HCT116 (cell line): ENCODE results near the gene KCNMB2. TPM values are rescaled to one million over a fixed set of nuclear protein-coding genes. Genes with fewer than 3 reads are reported as not detected.

Experiments
- ATAC-seq: fragments of 200-7000 bp; cut with Tn5 transposase; 2 replicates; pipeline ENCODE4 v1.9.1; 2020; ENCODE audit warnings: mild to moderate bottlenecking, moderate library complexity
- BruUV-seq: library from RNA; stranded (reverse); fragments of 400-500 nt; replicated peaks from 2 replicates; lab custom pipeline; 2021; lab: Mats Ljungman, UMichigan
- CTCF ChIA-PET: fragments of 300-600 bp; sonication (Branson Sonifier 250); formaldehyde crosslinking; loops from one replicate; lab custom pipeline; 2021; ENCODE audit warnings: antibody characterized with exemption; lab: Charles Lee
- POLR2A ChIA-PET: fragments of 300-600, 350-600 bp; sonication (Branson Sonifier 250); formaldehyde crosslinking; loops from one replicate; lab custom pipeline; 2021; ENCODE audit warnings: antibody characterized with exemption; lab: Charles Lee
- RAD21 ChIA-PET, 2 experiments: fragments of 300-600 bp; sonication (Branson Sonifier 250); formaldehyde crosslinking; loops; one replicate each; lab custom pipeline; 2023; ENCODE audit warnings: low total read pairs in 2 of 2; ENCODE audit not compliant: uncharacterized antibody in 2 of 2, unreplicated experiment in 2 of 2, low non-redundant PET in 1 of 2; lab: Charles Lee
- DNase-seq: peaks from one replicate; pipeline ENCODE4 v3.0.0-alpha.2; 2010; ENCODE audit warnings: low read depth, low spot score
- H2AFZ ChIP-seq: fragments of 200-600 bp; shearing (Covaris generic), sonication (generic); 2 replicates; pipeline ENCODE4 v1.6.1; 2017; ENCODE audit warnings: low read depth, mixed run types, mixed read lengths, antibody characterized with exemption, low read length; ENCODE audit not compliant: poor library complexity, severe bottlenecking
- H3K27ac ChIP-seq: 2 replicates; pipeline ENCODE4 v1.5.1; 2012; ENCODE audit warnings: low read depth, low read length
- H3K27me3 ChIP-seq: fragments of 200-600 bp; sonication (generic); 2 replicates; pipeline ENCODE4 v1.6.1; 2016; ENCODE audit warnings: mixed run types, low read length, mixed read lengths; ENCODE audit not compliant: insufficient read depth
- H3K36me3 ChIP-seq, 2 experiments: fragments of 200-500 bp in 1 of 2; fragments of 200-600 bp in 1 of 2; sonication (Bioruptor generic) in 1 of 2; sonication (generic) in 1 of 2; 2 replicates each; pipeline versions ENCODE4 v1.5.1 to v1.6.1; 2014 to 2016; ENCODE audit warnings: low read length in 2 of 2, inconsistent platforms in 1 of 2, mixed read lengths in 1 of 2, mixed run types in 1 of 2; ENCODE audit not compliant: insufficient read depth in 2 of 2, control insufficient read depth in 1 of 2
- H3K4me1 ChIP-seq, 2 experiments: fragments of 200-600 bp in 1 of 2; sonication (generic) in 1 of 2; 2 replicates each; pipeline versions ENCODE4 v1.5.1 to v1.6.1; 2012 to 2017; ENCODE audit warnings: low read length in 2 of 2, inconsistent platforms in 1 of 2, mild to moderate bottlenecking in 1 of 2, mixed read lengths in 1 of 2, mixed run types in 1 of 2, moderate library complexity in 1 of 2; ENCODE audit not compliant: insufficient read depth in 2 of 2, control insufficient read depth in 1 of 2
- H3K4me2 ChIP-seq: fragments of 200-600 bp; sonication (generic); 2 replicates; pipeline ENCODE4 v1.6.1; 2017; ENCODE audit warnings: mixed run types, low read length, mixed read lengths
- H3K4me3 ChIP-seq, 2 experiments: fragments of 200-600 bp in 1 of 2; sonication (generic) in 1 of 2; replicated peaks in 1 of 2; 2 replicates each; pipeline ENCODE4 v1.5.1; 2011 to 2016; ENCODE audit warnings: low read length in 2 of 2, control low read depth in 1 of 2, low read depth in 1 of 2, mild to moderate bottlenecking in 1 of 2, mixed read lengths in 1 of 2, mixed run types in 1 of 2
- H3K79me2 ChIP-seq: fragments of 200-600 bp; sonication (generic); 2 replicates; pipeline ENCODE4 v1.6.1; 2017; ENCODE audit warnings: mild to moderate bottlenecking, mixed run types, low read length, moderate library complexity, mixed read lengths; ENCODE audit not compliant: insufficient read depth
- H3K9ac ChIP-seq: fragments of 200-600 bp; sonication (generic); 2 replicates; pipeline ENCODE4 v1.6.1; 2016; ENCODE audit warnings: low read length, mixed read lengths
- H3K9me2 ChIP-seq: fragments of 200-600 bp; sonication (generic), shearing (Covaris generic); 2 replicates; pipeline ENCODE4 v1.6.1; 2017; ENCODE audit warnings: mixed run types, mild to moderate bottlenecking, moderate library complexity; ENCODE audit not compliant: insufficient read depth
- H3K9me3 ChIP-seq, 2 experiments: fragments of 200-500 bp in 1 of 2; fragments of 200-600 bp in 1 of 2; sonication (Bioruptor generic) in 1 of 2; sonication (generic) in 1 of 2; 2 replicates each; pipeline ENCODE4 v1.6.1; 2014 to 2017; ENCODE audit warnings: low read length in 2 of 2, mixed read lengths in 2 of 2, inconsistent platforms in 1 of 2, low read depth in 1 of 2, mild to moderate bottlenecking in 1 of 2, mixed run types in 1 of 2, moderate library complexity in 1 of 2; ENCODE audit not compliant: control insufficient read depth in 1 of 2, insufficient read depth in 1 of 2
- H4K20me1 ChIP-seq: fragments of 200-600 bp; sonication (generic), shearing (Covaris generic); 2 replicates; pipeline ENCODE4 v1.6.1; 2017; ENCODE audit warnings: mixed run types, mild to moderate bottlenecking, moderate library complexity; ENCODE audit not compliant: insufficient read depth
- ATF3 ChIP-seq: IDR thresholded peaks from 2 replicates; pipeline ENCODE4 v1.6.1; 2012
- CBX3 ChIP-seq: IDR thresholded peaks from 2 replicates; pipeline ENCODE4 v1.6.1; 2012; ENCODE audit warnings: low read depth
- CEBPB ChIP-seq: IDR thresholded peaks from 2 replicates; pipeline ENCODE4 v1.6.1; 2012; ENCODE audit warnings: low read depth
- EGR1 ChIP-seq: IDR thresholded peaks from 2 replicates; pipeline ENCODE4 v1.6.1; 2012; ENCODE audit warnings: low read depth
- ELF1 ChIP-seq: IDR thresholded peaks from 2 replicates; pipeline ENCODE4 v1.6.1; 2012; ENCODE audit warnings: low read depth, borderline replicate concordance
- EZH2 ChIP-seq: fragments of 200-600 bp; sonication (generic); IDR thresholded peaks from 2 replicates; pipeline ENCODE4 v1.6.1; 2017; ENCODE audit warnings: antibody characterized with exemption, mixed run types
- EZH2phosphoT487 ChIP-seq: fragments of 200-600 bp; IDR thresholded peaks from 2 replicates; pipeline ENCODE4 v1.6.1; 2018; ENCODE audit warnings: antibody characterized with exemption, borderline replicate concordance
- MAX ChIP-seq: IDR thresholded peaks from 2 replicates; pipeline ENCODE4 v1.6.1; 2012
- POLR2A ChIP-seq: IDR thresholded peaks from 2 replicates; pipeline ENCODE4 v1.7.0; 2011; ENCODE audit warnings: borderline replicate concordance; ENCODE audit not compliant: insufficient read depth, insufficient read length; ENCODE audit errors: extremely low read depth
- POLR2AphosphoS5 ChIP-seq: IDR thresholded peaks from 2 replicates; pipeline ENCODE4 v1.6.1; 2011; ENCODE audit warnings: mild to moderate bottlenecking, low read depth, low read length, moderate library complexity
- RAD21 ChIP-seq: IDR thresholded peaks from 2 replicates; pipeline ENCODE4 v1.6.1; 2012; ENCODE audit warnings: low read depth, mild to moderate bottlenecking
- SP1 ChIP-seq: IDR thresholded peaks from 2 replicates; pipeline ENCODE4 v1.6.1; 2012; ENCODE audit warnings: low read depth
- SRF ChIP-seq: IDR thresholded peaks from 2 replicates; pipeline ENCODE4 v1.6.1; 2012; ENCODE audit warnings: low read depth
- TCF7L2 ChIP-seq: IDR thresholded peaks from 2 replicates; pipeline ENCODE4 v1.7.0; 2011; ENCODE audit warnings: borderline replicate concordance, inconsistent platforms; ENCODE audit not compliant: insufficient read depth, insufficient read length; ENCODE audit errors: extremely low read depth
- ZBTB33 ChIP-seq: IDR thresholded peaks from 2 replicates; pipeline ENCODE4 v1.6.1; 2011; ENCODE audit warnings: mild to moderate bottlenecking, low read length, moderate library complexity; ENCODE audit not compliant: insufficient replicate concordance; ENCODE audit errors: extremely low read depth
- ZFX ChIP-seq: fragments of 450-650 bp; IDR thresholded peaks from 2 replicates; pipeline ENCODE4 v1.6.1; 2017
- ZNF274 ChIP-seq: fragments of 200-500 bp; sonication (Bioruptor generic); IDR thresholded peaks from 2 replicates; pipeline ENCODE4 v1.6.1; 2014; ENCODE audit warnings: mild to moderate bottlenecking, low read depth, low read length, inconsistent platforms
- intact Hi-C: fragments of 100-400 bp; cut with micrococcal nuclease; formaldehyde crosslinking; loops from 2 replicates; pipeline ENCODE4 v1.10.0; 2022
- total RNA-seq: library from RNA; stranded (reverse); gene quantifications from one replicate; pipeline ENCODE4 v1.2.1, GENCODE V29; 2021; ENCODE audit not compliant: unreplicated experiment
- TF ChIP-seq, protein P1 (sequence below): IDR thresholded peaks from 2 replicates; pipeline ENCODE4 v1.6.1; 2012; ENCODE audit warnings: low read depth

KCNMB2 gene
- total RNA-seq, 1 experiment from 2014 or later = not detected

DNA sequence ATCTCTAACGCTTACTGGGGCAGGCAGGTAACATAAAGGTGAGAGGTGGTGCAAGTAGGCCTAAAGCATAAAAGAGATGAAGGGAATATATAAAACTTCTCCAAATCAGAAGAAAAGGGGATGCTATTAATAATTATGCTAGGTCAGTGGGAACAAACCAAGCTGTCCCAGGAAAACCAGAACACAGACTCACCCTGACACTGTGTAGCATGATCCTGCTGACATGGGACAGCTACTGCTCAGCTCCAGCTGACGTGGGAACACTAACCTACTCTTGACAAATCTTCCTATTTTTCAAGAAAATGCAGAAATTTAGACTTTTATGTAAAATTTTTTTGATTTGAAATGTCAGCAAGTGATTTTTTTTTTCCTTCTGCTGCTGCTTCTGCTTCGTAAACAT is 203.5 kb downstream of the KCNMB2 start:
- CTCF ChIA-PET = no interaction called here
- Histone ChIP-seq H3K79me2 (no peaks in the 10 kb centered on the region), H3K27me3 (no peaks in the 10 kb centered on the region), H3K4me1 (no peaks in the 10 kb centered on the region), H2AFZ (no peak overlapping the region), H3K4me3 (no peak overlapping the region), H3K9me3 (no peaks in the 10 kb centered on the region)
- POLR2A ChIA-PET = no interaction called here
- ATAC-seq (no peak), DNase-seq (no peak)
- TF ChIP-seq ELF1 (no peak), MAX (no peak), CEBPB (no peak), ZBTB33 (no peak), SRF (no peak), ATF3 (no peak), EZH2 (no peak), CBX3 (no peak), EZH2phosphoT487 (no peak), POLR2A (no peak), ZNF274 (no peak), RAD21 (no peak), SP1 (no peak), EGR1 (no peak), ZFX (no peak), TCF7L2 (no peak), POLR2AphosphoS5 (no peak)
- TF ChIP-seq, protein P1, sequence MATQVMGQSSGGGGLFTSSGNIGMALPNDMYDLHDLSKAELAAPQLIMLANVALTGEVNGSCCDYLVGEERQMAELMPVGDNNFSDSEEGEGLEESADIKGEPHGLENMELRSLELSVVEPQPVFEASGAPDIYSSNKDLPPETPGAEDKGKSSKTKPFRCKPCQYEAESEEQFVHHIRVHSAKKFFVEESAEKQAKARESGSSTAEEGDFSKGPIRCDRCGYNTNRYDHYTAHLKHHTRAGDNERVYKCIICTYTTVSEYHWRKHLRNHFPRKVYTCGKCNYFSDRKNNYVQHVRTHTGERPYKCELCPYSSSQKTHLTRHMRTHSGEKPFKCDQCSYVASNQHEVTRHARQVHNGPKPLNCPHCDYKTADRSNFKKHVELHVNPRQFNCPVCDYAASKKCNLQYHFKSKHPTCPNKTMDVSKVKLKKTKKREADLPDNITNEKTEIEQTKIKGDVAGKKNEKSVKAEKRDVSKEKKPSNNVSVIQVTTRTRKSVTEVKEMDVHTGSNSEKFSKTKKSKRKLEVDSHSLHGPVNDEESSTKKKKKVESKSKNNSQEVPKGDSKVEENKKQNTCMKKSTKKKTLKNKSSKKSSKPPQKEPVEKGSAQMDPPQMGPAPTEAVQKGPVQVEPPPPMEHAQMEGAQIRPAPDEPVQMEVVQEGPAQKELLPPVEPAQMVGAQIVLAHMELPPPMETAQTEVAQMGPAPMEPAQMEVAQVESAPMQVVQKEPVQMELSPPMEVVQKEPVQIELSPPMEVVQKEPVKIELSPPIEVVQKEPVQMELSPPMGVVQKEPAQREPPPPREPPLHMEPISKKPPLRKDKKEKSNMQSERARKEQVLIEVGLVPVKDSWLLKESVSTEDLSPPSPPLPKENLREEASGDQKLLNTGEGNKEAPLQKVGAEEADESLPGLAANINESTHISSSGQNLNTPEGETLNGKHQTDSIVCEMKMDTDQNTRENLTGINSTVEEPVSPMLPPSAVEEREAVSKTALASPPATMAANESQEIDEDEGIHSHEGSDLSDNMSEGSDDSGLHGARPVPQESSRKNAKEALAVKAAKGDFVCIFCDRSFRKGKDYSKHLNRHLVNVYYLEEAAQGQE = no peak
- TF ChIP-seq, all 23 proteins: peak for 0
- H3K9me2 ChIP-seq = no peaks in the 10 kb centered on the region
- no TSS peak for BruUV-seq
- intact Hi-C loops = no loop called here
- H3K36me3 ChIP-seq = no peaks in the 10 kb centered on the region
- no peak overlapping the region for H3K27ac ChIP-seq
- no peak overlapping the region for H3K9ac ChIP-seq
- RAD21 ChIA-PET = no interaction called here
- no peak overlapping the region for H3K4me2 ChIP-seq
- no peaks in the 10 kb centered on the region for H4K20me1 ChIP-seq
